ENCODE measurements around the gene KIF13A.
"Not testable (repeated sequence)": the region's sequence is repeated elsewhere in the genome, so short reads cannot be mapped to it uniquely, and the experiment has no call there.

The KIF13A gene

GRCh38 chr6:17842014-17842776, 145.2 kb downstream of the KIF13A start:
- no peak for DNase-seq

- DNase-seq, result no peak
These were observed 147.8 kb downstream of the KIF13A start for GRCh38 chr6:17839513-17840223.

GRCh38 chr6:17836293-17836692, 151.1 kb downstream of the KIF13A start:
- DNase-seq, result no peak

GRCh38 chr6:17835784-17836183, 151.7 kb downstream of the KIF13A start:
- DNase-seq, result no peak

GRCh38 chr6:17831135-17831534, 156.3 kb downstream of the KIF13A start:
- DNase-seq, result no peak

- no peak for DNase-seq
These were observed 157.5 kb downstream of the KIF13A start for GRCh38 chr6:17829905-17830304.

- no peak for DNase-seq
These were observed 159.3 kb downstream of the KIF13A start for GRCh38 chr6:17828149-17828548.

- DNase-seq, result no peak
These were observed 161.1 kb downstream of the KIF13A start for GRCh38 chr6:17826301-17826700.

- no peak for DNase-seq
These were observed 167.4 kb downstream of the KIF13A start for GRCh38 chr6:17820055-17820454.

GRCh38 chr6:17817763-17818162, 169.7 kb downstream of the KIF13A start:
- no peak for DNase-seq

GRCh38 chr6:17816921-17817611, 170.4 kb downstream of the KIF13A start:
- no peak for DNase-seq

GRCh38 chr6:17813542-17813941, 173.9 kb downstream of the KIF13A start:
- no peak for DNase-seq

- no peak for DNase-seq
These were observed 175.1 kb downstream of the KIF13A start for GRCh38 chr6:17812311-17812710.

- DNase-seq, result no peak
These were observed 178.8 kb downstream of the KIF13A start for GRCh38 chr6:17808609-17809008.

- DNase-seq, result not testable (repeated sequence)
These were observed 180.0 kb downstream of the KIF13A start for GRCh38 chr6:17807431-17807830.

- DNase-seq, result no peak
These were observed 184.0 kb downstream of the KIF13A start for GRCh38 chr6:17803409-17803808.

- no peak for DNase-seq
These were observed 188.8 kb downstream of the KIF13A start for GRCh38 chr6:17798477-17799154.

GRCh38 chr6:17790489-17790888, 196.9 kb downstream of the KIF13A start:
- no peak for DNase-seq

GRCh38 chr6:17785094-17785787, 202.2 kb downstream of the KIF13A start:
- no peak for DNase-seq

- DNase-seq, result no peak
These were observed 207.4 kb downstream of the KIF13A start for GRCh38 chr6:17780061-17780460.

GRCh38 chr6:17771609-17772008, 215.8 kb downstream of the KIF13A start:
- no peak for DNase-seq

- no peak for DNase-seq
These were observed 218.6 kb downstream of the KIF13A start for GRCh38 chr6:17768881-17769280.

- DNase-seq, result no peak
These were observed 219.0 kb downstream of the KIF13A start for GRCh38 chr6:17768388-17768787.
